ENCODE measurements around the gene MCM8. TPM values are rescaled to one million over a fixed set of nuclear protein-coding genes. Genes with fewer than 3 reads are reported as not detected.

MCM8 gene
- polyA plus RNA-seq, 1 donor from 2014 or later, result 5.1 TPM

DNA sequence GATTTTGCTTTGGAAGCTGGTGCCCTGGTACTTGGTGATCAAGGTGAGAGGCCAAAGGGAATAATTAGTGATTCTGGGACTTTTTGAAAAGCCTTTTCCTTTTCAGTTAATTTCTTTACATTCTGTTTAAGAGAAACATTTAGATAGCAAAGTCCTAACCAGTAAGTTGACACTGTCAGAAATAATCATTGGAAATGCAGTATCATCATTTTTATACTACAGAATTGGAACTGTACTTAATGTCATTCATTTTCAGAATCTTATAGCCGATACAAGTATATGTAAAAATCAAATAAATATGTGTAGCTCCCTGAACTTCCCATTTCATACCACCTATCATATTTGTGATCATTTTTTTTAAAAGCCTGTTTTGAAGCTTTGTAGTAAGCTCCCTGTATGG, 27.5 kb downstream of the MCM8 start:
- Histone ChIP-seq H3K36me3 (ENCODE audit: insufficient read depth, low read length) (no peaks in the 10 kb centered on the region), H3K79me2 (replicated peaks; ENCODE audit: insufficient read depth, low read length) (no peaks in the 10 kb centered on the region), H3K9ac (ENCODE audit: low read length) (no peak overlapping the region), H3K27ac (ENCODE audit: low read length) (no peak overlapping the region), H3K4me3 (ENCODE audit: low read length) (no peak overlapping the region), H4K20me1 (ENCODE audit: insufficient read depth) (no peaks in the 10 kb centered on the region), H3K9me3 (ENCODE audit: low read length) (no peaks in the 10 kb centered on the region), H3K27me3 (ENCODE audit: insufficient read depth, low read depth, low read length) (no peaks in the 10 kb centered on the region), H3F3A (ENCODE audit: insufficient read depth, low read length, poor library complexity, severe bottlenecking) (no peaks in the 10 kb centered on the region), H2AFZ (ENCODE audit: low read depth, low read length) (no peak overlapping the region), H3K4me2 (ENCODE audit: low read length) (no peak overlapping the region), H3K9me2 (ENCODE audit: insufficient read depth, low read length) (no peaks in the 10 kb centered on the region)
- TF ChIP-seq EZH2 (IDR thresholded peaks at IDR 0.05; ENCODE audit: borderline replicate concordance, insufficient read depth, low read length, poor library complexity, severe bottlenecking), result no peak
- no peak for TF ChIP-seq SMC3 (conservative IDR thresholded peaks at IDR 0.05; ENCODE audit: poor library complexity)
- TF ChIP-seq, protein P1, sequence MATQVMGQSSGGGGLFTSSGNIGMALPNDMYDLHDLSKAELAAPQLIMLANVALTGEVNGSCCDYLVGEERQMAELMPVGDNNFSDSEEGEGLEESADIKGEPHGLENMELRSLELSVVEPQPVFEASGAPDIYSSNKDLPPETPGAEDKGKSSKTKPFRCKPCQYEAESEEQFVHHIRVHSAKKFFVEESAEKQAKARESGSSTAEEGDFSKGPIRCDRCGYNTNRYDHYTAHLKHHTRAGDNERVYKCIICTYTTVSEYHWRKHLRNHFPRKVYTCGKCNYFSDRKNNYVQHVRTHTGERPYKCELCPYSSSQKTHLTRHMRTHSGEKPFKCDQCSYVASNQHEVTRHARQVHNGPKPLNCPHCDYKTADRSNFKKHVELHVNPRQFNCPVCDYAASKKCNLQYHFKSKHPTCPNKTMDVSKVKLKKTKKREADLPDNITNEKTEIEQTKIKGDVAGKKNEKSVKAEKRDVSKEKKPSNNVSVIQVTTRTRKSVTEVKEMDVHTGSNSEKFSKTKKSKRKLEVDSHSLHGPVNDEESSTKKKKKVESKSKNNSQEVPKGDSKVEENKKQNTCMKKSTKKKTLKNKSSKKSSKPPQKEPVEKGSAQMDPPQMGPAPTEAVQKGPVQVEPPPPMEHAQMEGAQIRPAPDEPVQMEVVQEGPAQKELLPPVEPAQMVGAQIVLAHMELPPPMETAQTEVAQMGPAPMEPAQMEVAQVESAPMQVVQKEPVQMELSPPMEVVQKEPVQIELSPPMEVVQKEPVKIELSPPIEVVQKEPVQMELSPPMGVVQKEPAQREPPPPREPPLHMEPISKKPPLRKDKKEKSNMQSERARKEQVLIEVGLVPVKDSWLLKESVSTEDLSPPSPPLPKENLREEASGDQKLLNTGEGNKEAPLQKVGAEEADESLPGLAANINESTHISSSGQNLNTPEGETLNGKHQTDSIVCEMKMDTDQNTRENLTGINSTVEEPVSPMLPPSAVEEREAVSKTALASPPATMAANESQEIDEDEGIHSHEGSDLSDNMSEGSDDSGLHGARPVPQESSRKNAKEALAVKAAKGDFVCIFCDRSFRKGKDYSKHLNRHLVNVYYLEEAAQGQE (IDR thresholded peaks at IDR 0.05; ENCODE audit: borderline replicate concordance), result no peak
- TF ChIP-seq EP300 (conservative IDR thresholded peaks at IDR 0.05; ENCODE audit: poor library complexity, severe bottlenecking), result no peak
- no peak for TF ChIP-seq TAF1 (IDR thresholded peaks at IDR 0.05; ENCODE audit: low read depth)
- no peak for TF ChIP-seq POLR2AphosphoS5 (IDR thresholded peaks at IDR 0.05)
- TF ChIP-seq, protein P2, sequence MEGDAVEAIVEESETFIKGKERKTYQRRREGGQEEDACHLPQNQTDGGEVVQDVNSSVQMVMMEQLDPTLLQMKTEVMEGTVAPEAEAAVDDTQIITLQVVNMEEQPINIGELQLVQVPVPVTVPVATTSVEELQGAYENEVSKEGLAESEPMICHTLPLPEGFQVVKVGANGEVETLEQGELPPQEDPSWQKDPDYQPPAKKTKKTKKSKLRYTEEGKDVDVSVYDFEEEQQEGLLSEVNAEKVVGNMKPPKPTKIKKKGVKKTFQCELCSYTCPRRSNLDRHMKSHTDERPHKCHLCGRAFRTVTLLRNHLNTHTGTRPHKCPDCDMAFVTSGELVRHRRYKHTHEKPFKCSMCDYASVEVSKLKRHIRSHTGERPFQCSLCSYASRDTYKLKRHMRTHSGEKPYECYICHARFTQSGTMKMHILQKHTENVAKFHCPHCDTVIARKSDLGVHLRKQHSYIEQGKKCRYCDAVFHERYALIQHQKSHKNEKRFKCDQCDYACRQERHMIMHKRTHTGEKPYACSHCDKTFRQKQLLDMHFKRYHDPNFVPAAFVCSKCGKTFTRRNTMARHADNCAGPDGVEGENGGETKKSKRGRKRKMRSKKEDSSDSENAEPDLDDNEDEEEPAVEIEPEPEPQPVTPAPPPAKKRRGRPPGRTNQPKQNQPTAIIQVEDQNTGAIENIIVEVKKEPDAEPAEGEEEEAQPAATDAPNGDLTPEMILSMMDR (IDR thresholded peaks at IDR 0.05; ENCODE audit: poor library complexity, severe bottlenecking), result no peak
- no peak for TF ChIP-seq RAD21 (conservative IDR thresholded peaks at IDR 0.05)
- no peak for TF ChIP-seq MXI1 (conservative IDR thresholded peaks at IDR 0.05; ENCODE audit: poor library complexity, severe bottlenecking)

DNA sequence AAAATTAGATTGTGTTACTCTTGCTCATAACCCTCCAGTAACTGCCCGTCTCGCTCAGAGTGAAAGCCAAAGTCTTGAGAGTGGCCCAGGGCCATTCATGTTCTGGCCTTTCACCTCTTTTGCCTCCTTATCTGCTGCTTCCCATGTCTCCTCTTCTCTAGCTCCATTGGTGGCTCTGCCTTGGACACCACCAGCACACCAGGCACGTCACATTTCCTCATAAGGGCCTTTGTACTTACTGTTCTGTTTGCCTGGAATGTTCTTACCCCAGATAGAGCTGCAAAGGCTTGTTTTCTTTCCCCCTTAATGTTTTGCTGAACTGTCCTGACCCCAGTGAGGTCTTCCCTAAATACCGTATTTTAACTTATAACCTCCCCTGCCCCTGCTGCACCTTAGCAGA, 29.3 kb downstream of the MCM8 start:
- Histone ChIP-seq H3K27ac (ENCODE audit: low read length) (no peak overlapping the region), H3K79me2 (replicated peaks; ENCODE audit: insufficient read depth, low read length) (no peaks in the 10 kb centered on the region), H2AFZ (ENCODE audit: low read depth, low read length) (no peak overlapping the region), H3K4me2 (ENCODE audit: low read length) (no peak overlapping the region), H4K20me1 (ENCODE audit: insufficient read depth) (no peaks in the 10 kb centered on the region), H3K9me3 (ENCODE audit: low read length) (no peaks in the 10 kb centered on the region), H3K9ac (ENCODE audit: low read length) (no peak overlapping the region), H3F3A (ENCODE audit: insufficient read depth, low read length, poor library complexity, severe bottlenecking) (no peaks in the 10 kb centered on the region), H3K36me3 (ENCODE audit: insufficient read depth, low read length) (no peaks in the 10 kb centered on the region), H3K9me2 (ENCODE audit: insufficient read depth, low read length) (no peaks in the 10 kb centered on the region), H3K4me3 (ENCODE audit: low read length) (no peak overlapping the region), H3K27me3 (ENCODE audit: insufficient read depth, low read depth, low read length) (no peaks in the 10 kb centered on the region)
- TF ChIP-seq TAF1 (IDR thresholded peaks at IDR 0.05; ENCODE audit: low read depth) (no peak), SMC3 (conservative IDR thresholded peaks at IDR 0.05; ENCODE audit: poor library complexity) (no peak), EP300 (conservative IDR thresholded peaks at IDR 0.05; ENCODE audit: poor library complexity, severe bottlenecking) (no peak), POLR2AphosphoS5 (IDR thresholded peaks at IDR 0.05) (no peak), MXI1 (conservative IDR thresholded peaks at IDR 0.05; ENCODE audit: poor library complexity, severe bottlenecking) (no peak), RAD21 (conservative IDR thresholded peaks at IDR 0.05) (no peak), EZH2 (IDR thresholded peaks at IDR 0.05; ENCODE audit: borderline replicate concordance, insufficient read depth, low read length, poor library complexity, severe bottlenecking) (no peak)
- TF ChIP-seq, protein P2 (IDR thresholded peaks at IDR 0.05; ENCODE audit: poor library complexity, severe bottlenecking), result no peak
- TF ChIP-seq, protein P1 (IDR thresholded peaks at IDR 0.05; ENCODE audit: borderline replicate concordance), result no peak
